IMR-90 (cell line): ENCODE data around the gene TMEM50B. TPM values are rescaled to one million over a fixed set of nuclear protein-coding genes. Genes with fewer than 3 reads are reported as not detected.

Experiments
- ATAC-seq: fragments of 200-7000 bp; cut with Tn5 transposase; 2 replicates; pipeline ENCODE4 v1.9.1; 2020; ENCODE audit warnings: low read depth, mild to moderate bottlenecking, moderate library complexity
- BruUV-seq: library from RNA; stranded (reverse); fragments of 400-500 nt; replicated peaks from 2 replicates; lab custom pipeline; 2021; lab: Mats Ljungman, UMichigan
- CTCF ChIA-PET: fragments of 300-600 bp; formaldehyde crosslinking; extraction: SDS; loops from one replicate; lab custom pipeline; 2021; ENCODE audit warnings: antibody characterized with exemption; lab: Yijun Ruan, JAX
- POLR2A ChIA-PET: fragments of 300-600 bp; sonication (Branson Sonifier 250); formaldehyde crosslinking; loops from one replicate; lab custom pipeline; 2022; ENCODE audit warnings: antibody characterized with exemption; ENCODE audit not compliant: unreplicated experiment; lab: Charles Lee
- DNase-seq: peaks from one replicate; pipeline ENCODE4 v3.0.0; 2013
- H2AFZ ChIP-seq: replicated peaks from 2 replicates; pipeline ENCODE3; 2013; ENCODE audit warnings: low read length, mild to moderate bottlenecking; ENCODE audit not compliant: poor library complexity
- H2AK5ac ChIP-seq: 2 replicates; pipeline ENCODE4 v1.6.1; 2013; ENCODE audit warnings: low read depth, low read length, inconsistent platforms
- H2AK9ac ChIP-seq: replicated peaks from 2 replicates; pipeline ENCODE3; 2013; ENCODE audit warnings: mild to moderate bottlenecking, low read depth, low read length, moderate library complexity; ENCODE audit not compliant: poor library complexity
- H2BK120ac ChIP-seq: 2 replicates; pipeline ENCODE4 v1.6.1; 2013; ENCODE audit warnings: low read depth, low read length, inconsistent platforms
- H2BK15ac ChIP-seq: 3 replicates; pipeline ENCODE4 v1.6.1; 2013; ENCODE audit warnings: low read depth, low read length, inconsistent platforms
- H2BK20ac ChIP-seq: 2 replicates; pipeline ENCODE4 v1.6.1; 2013; ENCODE audit warnings: low read depth, mild to moderate bottlenecking, inconsistent platforms, low read length, moderate library complexity
- H2BK5ac ChIP-seq: 2 replicates; pipeline ENCODE4 v1.6.1; 2013; ENCODE audit warnings: mild to moderate bottlenecking, low read depth, low read length, inconsistent platforms; ENCODE audit not compliant: poor library complexity, severe bottlenecking
- H3K14ac ChIP-seq: replicated peaks from 2 replicates; pipeline ENCODE4 v1.6.1; 2013; ENCODE audit warnings: low read depth, low read length, inconsistent platforms
- H3K18ac ChIP-seq: 2 replicates; pipeline ENCODE4 v1.6.1; 2013; ENCODE audit warnings: low read depth, low read length, control low read depth
- H3K23ac ChIP-seq: 2 replicates; pipeline ENCODE4 v1.6.1; 2013; ENCODE audit warnings: low read depth, low read length, inconsistent platforms
- H3K27ac ChIP-seq: 2 replicates; pipeline ENCODE4 v1.5.1; 2013; ENCODE audit warnings: mild to moderate bottlenecking, control low read depth, low read length; ENCODE audit not compliant: insufficient read depth
- H3K27me3 ChIP-seq: 2 replicates; pipeline ENCODE4 v1.6.1; 2013; ENCODE audit warnings: low read length; ENCODE audit not compliant: control insufficient read depth, insufficient read depth
- H3K36me3 ChIP-seq: 2 replicates; pipeline ENCODE4 v1.6.1; 2013; ENCODE audit warnings: low read length, mixed read lengths; ENCODE audit not compliant: control insufficient read depth, insufficient read depth
- H3K4ac ChIP-seq: 2 replicates; pipeline ENCODE4 v1.6.1; 2013; ENCODE audit warnings: low read depth, low read length, inconsistent platforms
- H3K4me1 ChIP-seq: 2 replicates; pipeline ENCODE4 v1.6.1; 2013; ENCODE audit warnings: low read length, mixed read lengths; ENCODE audit not compliant: control insufficient read depth, insufficient read depth
- H3K4me2 ChIP-seq: 2 replicates; pipeline ENCODE4 v1.6.1; 2013; ENCODE audit warnings: low read depth, mild to moderate bottlenecking, control low read depth, low read length, moderate library complexity
- H3K4me3 ChIP-seq: 2 replicates; pipeline ENCODE4 v1.5.1; 2013; ENCODE audit warnings: low read depth, mild to moderate bottlenecking, control low read depth, low read length, moderate library complexity; ENCODE audit not compliant: insufficient read depth
- H3K56ac ChIP-seq: 2 replicates; pipeline ENCODE4 v1.6.1; 2013; ENCODE audit warnings: low read length, inconsistent platforms; ENCODE audit not compliant: insufficient read depth; ENCODE audit errors: extremely low read depth
- H3K79me1 ChIP-seq, 2 experiments: 2 replicates each; pipeline ENCODE4 v1.6.1; 2013; ENCODE audit warnings: low read length in 2 of 2, inconsistent platforms in 1 of 2, low read depth in 1 of 2
- H3K9ac ChIP-seq: 2 replicates; pipeline ENCODE4 v1.6.1; 2013; ENCODE audit warnings: low read depth, low read length, control low read depth
- H3K9me1 ChIP-seq: 2 replicates; pipeline ENCODE4 v1.6.1; 2013; ENCODE audit warnings: low read length, inconsistent platforms; ENCODE audit not compliant: insufficient read depth
- H3K9me3 ChIP-seq: 2 replicates; pipeline ENCODE4 v1.6.1; 2013; ENCODE audit warnings: low read length; ENCODE audit not compliant: control insufficient read depth, insufficient read depth
- H4K20me1 ChIP-seq: 2 replicates; pipeline ENCODE4 v1.6.1; 2013; ENCODE audit warnings: low read length, inconsistent platforms; ENCODE audit not compliant: insufficient read depth
- H4K5ac ChIP-seq: 2 replicates; pipeline ENCODE4 v1.6.1; 2013; ENCODE audit warnings: mild to moderate bottlenecking, low read depth, low read length, control low read depth
- H4K8ac ChIP-seq, 2 experiments: 2 replicates each; pipeline ENCODE4 v1.6.1; 2013; ENCODE audit warnings: low read depth in 2 of 2, low read length in 2 of 2, control low read depth in 1 of 2, inconsistent platforms in 1 of 2
- H4K91ac ChIP-seq: 2 replicates; pipeline ENCODE4 v1.6.1; 2013; ENCODE audit warnings: low read depth, low read length, inconsistent platforms; ENCODE audit not compliant: insufficient read depth
- CEBPB ChIP-seq: IDR thresholded peaks from 2 replicates; pipeline ENCODE4 v1.6.1; 2012; ENCODE audit warnings: low read depth, low read length, improper control_type of control experiment
- FOS ChIP-seq: fragments of 150-350 bp; IDR thresholded peaks from 2 replicates; pipeline ENCODE4 v1.6.1; 2016; ENCODE audit warnings: low read depth, low read length
- RAD21 ChIP-seq: IDR thresholded peaks from 2 replicates; pipeline ENCODE4 v1.6.1; 2012; ENCODE audit warnings: low read length, improper control_type of control experiment
- WGBS, 2 experiments: methylation state at CpG; one replicate each; pipeline versions ENCODE4 v1.1.5 to v1.1.7; 2013; ENCODE audit warnings: missing lambda C conversion rate in 2 of 2; ENCODE audit not compliant: insufficient read length in 1 of 2; ENCODE audit errors: extremely low coverage in 2 of 2; 5-methylcytosine and 5-hydroxymethylcytosine counted together
- dilution Hi-C: fragments of 300-500 bp; cut with HindIII; formaldehyde crosslinking; loops from one replicate; pipeline ENCODE4 v1.14.3; 2018; ENCODE audit warnings: low sequenced_read_pairs; ENCODE audit not compliant: unreplicated experiment
- in situ Hi-C: fragments of 300-500 bp; cut with MboI; formaldehyde crosslinking; loops from 3 replicates; pipeline ENCODE4 v1.14.3; 2019; ENCODE audit warnings: low sequenced_read_pairs, inconsistent platforms, mixed read lengths
- intact Hi-C: fragments of 100-400 bp; cut with micrococcal nuclease; formaldehyde crosslinking; loops from 2 replicates; pipeline ENCODE4 v1.10.0; 2022
- polyA plus RNA-seq, 3 experiments: library from polyadenylated mRNA; depleted of rRNA; stranded (reverse); fragments of >200 nt; gene quantifications; 2 replicates each; pipeline ENCODE4 v1.2.3, GENCODE V29; 2012; ENCODE audit warnings: low replicate concordance in 1 of 3
- total RNA-seq: library from RNA; depleted of rRNA; stranded (reverse); fragments of >200 nt; gene quantifications from 2 replicates; pipeline ENCODE4 v1.2.3, GENCODE V29; 2012

TMEM50B gene
- total and polyA plus RNA-seq, 2 of the 4 experiments (the other 2 are of a cell fraction): 10.9 to 25.9 TPM

DNA sequence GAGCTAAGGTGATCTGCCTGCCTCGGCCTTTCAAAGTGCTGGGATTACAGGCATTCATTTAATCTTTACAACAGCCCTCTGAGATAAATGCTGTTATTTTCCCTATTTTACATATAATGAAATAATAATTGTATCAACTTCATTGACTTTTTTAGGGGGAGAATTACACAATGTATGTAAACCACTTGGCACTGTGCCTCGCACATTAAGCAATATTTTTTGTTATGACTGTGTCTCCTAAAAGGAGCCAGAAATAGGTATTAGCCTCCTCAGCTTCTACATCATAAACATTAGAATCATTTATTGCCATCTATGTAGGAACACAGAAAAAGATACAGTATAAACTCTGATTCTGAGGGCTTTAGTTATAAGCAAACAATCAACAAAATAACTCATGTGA, 12.8 kb upstream of the TMEM50B start:
- Histone ChIP-seq H2BK120ac (no peak overlapping the region), H3K79me1 (0 out of 4 replicates have a peak, but pooled peaks cover 0 to 2% of the 10 kb centered on the region in 2 experiments), H3K23ac (no peak overlapping the region), H3K56ac (no peak overlapping the region), H3K9me3 (no peaks in the 10 kb centered on the region), H3K9me1 (0 out of 2 replicates have a peak, but pooled peaks cover 4% of the 10 kb centered on the region), H4K91ac (no peak overlapping the region), H3K4me1 (peaks cover 3% of the 10 kb centered on the region; the same call in 1 of the 2 replicates), H3K4me3 (no peak overlapping the region), H3K27ac (no peak overlapping the region), H2AK5ac (no peak overlapping the region), H3K9ac (no peak overlapping the region), H4K5ac (no peak overlapping the region), H3K36me3 (no peaks in the 10 kb centered on the region), H2AFZ (no peak overlapping the region), H2BK20ac (no peak overlapping the region), H3K18ac (no peak overlapping the region), H4K8ac (no peak overlapping the region), H3K14ac (no peak overlapping the region), H2AK9ac (no peak overlapping the region), H4K20me1 (no peaks in the 10 kb centered on the region), H3K27me3 (peaks cover 8% of the 10 kb centered on the region; the same call in 1 of the 2 replicates), H2BK15ac (no peak overlapping the region), H2BK5ac (no peak overlapping the region), H3K4ac (no peak overlapping the region), H3K4me2 (no peak overlapping the region)
- dilution Hi-C loops: no loop called here
- ATAC-seq (no peak), DNase-seq (peak; percentile 57)
- ChIA-PET POLR2A (no interaction called here), CTCF (no interaction called here)
- TF ChIP-seq CEBPB (peak; percentile 84), RAD21 (no peak), FOS (no peak)
- no CpG with 5 or more reads among the region's 2 CpGs for WGBS, 2 experiments
- in situ Hi-C loops: no loop called here
- no TSS peak for BruUV-seq
- intact Hi-C loops: no loop called here
